B cell (primary cell): ENCODE data around the gene LHX6.

Experiments used
- EZH2 ChIP-seq: IDR thresholded peaks from 2 replicates; pipeline ENCODE4 v1.6.1; 2012; ENCODE audit warnings: borderline replicate concordance, low read depth, mild to moderate bottlenecking, moderate library complexity, low read length; ENCODE audit not compliant: insufficient read depth, poor library complexity, severe bottlenecking
- TF ChIP-seq, protein P1 (sequence below): fragments of 200-600 bp; IDR thresholded peaks from one replicate; pipeline ENCODE4 v1.8.0; 2022; ENCODE audit warnings: antibody characterized with exemption, mild to moderate bottlenecking

DNA sequence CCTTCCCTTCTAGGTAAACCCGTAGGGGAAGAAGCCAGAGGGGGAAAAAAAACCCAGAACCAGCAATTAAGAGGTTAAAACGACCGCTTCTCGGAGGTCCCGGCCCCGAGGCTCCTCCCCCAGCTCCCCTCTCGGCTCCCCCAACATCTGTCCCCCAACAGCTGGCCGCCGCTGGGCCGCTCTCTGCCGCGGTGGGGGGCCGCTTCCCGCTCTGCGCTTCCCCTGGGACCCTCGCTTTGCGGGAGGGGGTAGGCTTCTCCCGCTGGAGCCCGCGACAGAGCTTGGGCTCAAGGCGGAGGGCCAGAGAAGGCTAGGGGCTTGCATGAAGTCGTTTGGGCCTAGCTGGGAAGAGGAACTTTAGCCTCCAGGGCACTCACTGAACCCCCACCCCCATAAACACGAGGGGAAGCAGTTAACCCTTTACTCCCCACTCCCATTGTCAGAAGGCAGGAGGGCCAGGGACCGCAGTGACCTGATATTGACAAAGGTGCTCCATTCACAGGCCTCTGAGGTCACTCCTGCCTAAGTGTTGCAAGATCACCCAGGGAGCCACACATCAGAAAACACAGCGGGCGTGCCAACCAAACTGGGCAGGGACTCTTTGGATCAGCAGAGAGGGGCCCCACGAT, 7.5 kb downstream of the LHX6 start:
- TF ChIP-seq, protein P1, sequence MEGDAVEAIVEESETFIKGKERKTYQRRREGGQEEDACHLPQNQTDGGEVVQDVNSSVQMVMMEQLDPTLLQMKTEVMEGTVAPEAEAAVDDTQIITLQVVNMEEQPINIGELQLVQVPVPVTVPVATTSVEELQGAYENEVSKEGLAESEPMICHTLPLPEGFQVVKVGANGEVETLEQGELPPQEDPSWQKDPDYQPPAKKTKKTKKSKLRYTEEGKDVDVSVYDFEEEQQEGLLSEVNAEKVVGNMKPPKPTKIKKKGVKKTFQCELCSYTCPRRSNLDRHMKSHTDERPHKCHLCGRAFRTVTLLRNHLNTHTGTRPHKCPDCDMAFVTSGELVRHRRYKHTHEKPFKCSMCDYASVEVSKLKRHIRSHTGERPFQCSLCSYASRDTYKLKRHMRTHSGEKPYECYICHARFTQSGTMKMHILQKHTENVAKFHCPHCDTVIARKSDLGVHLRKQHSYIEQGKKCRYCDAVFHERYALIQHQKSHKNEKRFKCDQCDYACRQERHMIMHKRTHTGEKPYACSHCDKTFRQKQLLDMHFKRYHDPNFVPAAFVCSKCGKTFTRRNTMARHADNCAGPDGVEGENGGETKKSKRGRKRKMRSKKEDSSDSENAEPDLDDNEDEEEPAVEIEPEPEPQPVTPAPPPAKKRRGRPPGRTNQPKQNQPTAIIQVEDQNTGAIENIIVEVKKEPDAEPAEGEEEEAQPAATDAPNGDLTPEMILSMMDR, result no peak
- TF ChIP-seq EZH2, result no peak
